ENCODE data around the gene PPID. TPM values are rescaled to one million over a fixed set of nuclear protein-coding genes. Genes with fewer than 3 reads are reported as not detected.

Gene PPID
- total and polyA plus RNA-seq, 2 of the 4 experiments (the other 2 are of a cell fraction), result 11.8 to 21.1 TPM

DNA sequence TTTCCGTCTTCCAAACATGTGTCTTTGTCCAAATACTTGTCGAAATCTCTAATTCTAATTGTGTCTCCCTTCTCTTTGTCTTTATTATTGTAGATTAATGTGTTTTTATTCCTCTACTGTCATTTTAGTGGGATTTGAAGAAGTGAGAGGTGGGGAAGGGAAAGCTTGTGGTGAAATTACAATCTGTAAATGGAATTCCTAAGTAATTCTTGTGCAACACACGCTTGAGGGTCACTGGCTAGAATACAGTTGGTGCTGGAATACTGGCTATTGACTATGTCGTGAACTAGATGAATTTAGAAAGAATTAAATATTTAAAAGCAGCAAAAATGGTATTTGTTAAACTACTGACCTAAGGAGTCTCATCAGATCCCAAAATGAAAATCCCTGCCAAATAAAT lies 34.9 kb upstream of the PPID start:
- Histone ChIP-seq H3K18ac (ENCODE audit: low read depth, low read length) (no peak overlapping the region), H3K36me3 (ENCODE audit: control insufficient read depth, insufficient read depth, low read length) (no peaks in the 10 kb centered on the region), H2BK5ac (ENCODE audit: low read depth, low read length, poor library complexity, severe bottlenecking) (no peak overlapping the region), H2AK5ac (ENCODE audit: low read depth, low read length) (no peak overlapping the region), H3K9ac (ENCODE audit: low read depth, low read length) (no peak overlapping the region), H3K4me2 (ENCODE audit: low read depth, low read length) (no peak overlapping the region), H2AFZ (replicated peaks; ENCODE audit: low read length, poor library complexity) (no peak overlapping the region), H2AK9ac (replicated peaks; ENCODE audit: low read depth, low read length, poor library complexity) (no peak overlapping the region), H3K27ac (ENCODE audit: insufficient read depth, low read length) (no peak overlapping the region), H3K23ac (ENCODE audit: low read depth, low read length) (no peak overlapping the region), H2BK20ac (ENCODE audit: low read depth, low read length) (peak overlapping the region; percentile 20; the same call in 1 of the 2 replicates), H3K4me1 (ENCODE audit: control insufficient read depth, insufficient read depth, low read length) (peaks cover 7% of the 10 kb centered on the region; the same call in 1 of the 2 replicates), H3K56ac (ENCODE audit: extremely low read depth, insufficient read depth, low read length) (no peak overlapping the region), H2BK120ac (ENCODE audit: low read depth, low read length) (no peak overlapping the region), H3K4ac (ENCODE audit: low read depth, low read length) (no peak overlapping the region), H3K9me1 (ENCODE audit: insufficient read depth, low read length) (peaks cover 8% of the 10 kb centered on the region; the same call in 1 of the 2 replicates), H4K91ac (ENCODE audit: insufficient read depth, low read depth, low read length) (no peak overlapping the region), H2BK15ac (ENCODE audit: low read depth, low read length) (no peak overlapping the region), H4K5ac (ENCODE audit: low read depth, low read length) (no peak overlapping the region), H3K4me3 (ENCODE audit: insufficient read depth, low read depth, low read length) (no peak overlapping the region), H4K20me1 (ENCODE audit: insufficient read depth, low read length) (no peaks in the 10 kb centered on the region), H4K8ac (ENCODE audit: low read depth in 2 of 2, low read length in 2 of 2) (no peak overlapping the region), H3K27me3 (ENCODE audit: control insufficient read depth, insufficient read depth, low read length) (no peaks in the 10 kb centered on the region), H3K14ac (replicated peaks; ENCODE audit: low read depth, low read length) (no peak overlapping the region), H3K79me1 (ENCODE audit: low read depth in 1 of 2, low read length in 2 of 2) (no peaks in the 10 kb centered on the region), H3K9me3 (ENCODE audit: control insufficient read depth, insufficient read depth, low read length) (no peaks in the 10 kb centered on the region)
- in situ Hi-C loops (cut with MboI; ENCODE audit: low sequenced_read_pairs), result no loop called here
- intact Hi-C loops (cut with micrococcal nuclease), result no loop called here
- BruUV-seq (replicated peaks), result no TSS peak
- POLR2A ChIA-PET (ENCODE audit: unreplicated experiment), result no interaction called here
- dilution Hi-C loops (cut with HindIII; ENCODE audit: low sequenced_read_pairs, unreplicated experiment), result no loop called here
- ATAC-seq (ENCODE audit: low read depth) (no peak), DNase-seq (peak; percentile 54)
- CTCF ChIA-PET, result no interaction called here
- TF ChIP-seq CEBPB (IDR thresholded peaks at IDR 0.05; ENCODE audit: low read depth, low read length), result peak; percentile 90
- TF ChIP-seq MAFK (IDR thresholded peaks at IDR 0.05; ENCODE audit: low read depth, low read length), result no peak
- no CpG with 5 or more reads among the region's 4 CpGs for WGBS, 2 experiments (ENCODE audit: extremely low coverage in 2 of 2, insufficient read length in 1 of 2)

All from IMR-90 (cell line).